GM12878 (cell line): ENCODE measurements around the gene TGFB1I1. TPM values are rescaled to one million over a fixed set of nuclear protein-coding genes. Genes with fewer than 3 reads are reported as not detected.

Source experiments
- ATAC-seq: fragments of 200-7000 bp; cut with Tn5 transposase; 3 replicates; pipeline ENCODE4 v1.9.1; 2020; ENCODE audit warnings: mild to moderate bottlenecking, moderate library complexity
- BruUV-seq: library from RNA; stranded (reverse); fragments of 400-500 nt; replicated peaks from 2 replicates; lab custom pipeline; 2021; lab: Mats Ljungman, UMichigan
- CTCF ChIA-PET: fragments of 300-600 bp; sonication (Branson Sonifier 250); formaldehyde crosslinking; extraction: SDS; loops from one replicate; lab custom pipeline; 2021; ENCODE audit warnings: inconsistent platforms; lab: Yijun Ruan, JAX
- POLR2A ChIA-PET: fragments of 350-600 bp; formaldehyde crosslinking; extraction: SDS; loops from one replicate; lab custom pipeline; 2021; ENCODE audit warnings: inconsistent platforms; lab: Charles Lee
- RAD21 ChIA-PET: fragments of 300-600 bp; sonication (Branson Sonifier 250); formaldehyde crosslinking; loops from one replicate; lab custom pipeline; 2023; ENCODE audit warnings: antibody characterized with exemption; ENCODE audit not compliant: unreplicated experiment; lab: Charles Lee
- SMC1A ChIA-PET: fragments of 300-600 bp; sonication (Branson Sonifier 250); formaldehyde crosslinking; loops from one replicate; lab custom pipeline; 2023; ENCODE audit not compliant: unreplicated experiment, uncharacterized antibody; lab: Charles Lee
- DNase-seq: peaks from one replicate; pipeline ENCODE4 v3.0.0-alpha.2; 2011; ENCODE audit warnings: low read depth, low spot score
- FAIRE-seq: peaks from 3 replicates; lab custom pipeline; 2011; peaks lifted over from hg19 to GRCh38; lab: Jason Lieb, UNC
- H2AFZ ChIP-seq: 2 replicates; pipeline ENCODE4 v1.6.0; 2011; ENCODE audit warnings: low read depth, low read length, control low read depth; ENCODE audit not compliant: control insufficient read depth
- H3K27ac ChIP-seq: 2 replicates; pipeline ENCODE4 v1.5.1; 2011; ENCODE audit warnings: control low read depth; ENCODE audit not compliant: control insufficient read depth, insufficient read depth
- H3K27me3 ChIP-seq, 2 experiments: replicated peaks in 1 of 2; 2 replicates each; pipeline versions ENCODE4 v1.6.0 to v1.6.1; 2011; ENCODE audit warnings: low read length in 1 of 2; ENCODE audit not compliant: control insufficient read depth in 2 of 2, insufficient read depth in 2 of 2
- H3K36me3 ChIP-seq, 2 experiments: 2 replicates each; pipeline ENCODE4 v1.5.1; 2011; ENCODE audit warnings: low read length in 1 of 2; ENCODE audit not compliant: control insufficient read depth in 2 of 2, insufficient read depth in 2 of 2
- H3K4me1 ChIP-seq: 2 replicates; pipeline ENCODE4 v1.6.1; 2011; ENCODE audit warnings: mild to moderate bottlenecking, low read length, moderate library complexity, mixed read lengths; ENCODE audit not compliant: control insufficient read depth, insufficient read depth
- H3K4me2 ChIP-seq: 2 replicates; pipeline ENCODE4 v1.6.0; 2011; ENCODE audit warnings: control low read depth; ENCODE audit not compliant: control insufficient read depth, insufficient read depth
- H3K4me3 ChIP-seq: fragments of 200-600 bp; sonication (generic); 2 replicates; pipeline ENCODE4 v1.5.1; 2016
- H3K79me2 ChIP-seq: 2 replicates; pipeline ENCODE4 v1.6.0; 2011; ENCODE audit warnings: low read length; ENCODE audit not compliant: control insufficient read depth, insufficient read depth
- H3K9ac ChIP-seq: 2 replicates; pipeline ENCODE4 v1.8.0; 2011; ENCODE audit warnings: low read length, control low read depth, mixed read lengths; ENCODE audit not compliant: control insufficient read depth, insufficient read depth
- H3K9me3 ChIP-seq: replicated peaks from 3 replicates; pipeline ENCODE4 v1.5.1; 2011; ENCODE audit warnings: mild to moderate bottlenecking, low read length; ENCODE audit not compliant: control insufficient read depth, insufficient read depth
- H4K20me1 ChIP-seq: 2 replicates; pipeline ENCODE4 v1.6.0; 2011; ENCODE audit not compliant: control insufficient read depth, insufficient read depth
- BRCA1 ChIP-seq: IDR thresholded peaks from 2 replicates; pipeline ENCODE4 v1.6.1; 2011; ENCODE audit warnings: low read depth, low read length, improper control_type of control experiment
- CTCF ChIP-seq, 3 experiments: IDR thresholded peaks in 2 of 3; conservative IDR thresholded peaks in 1 of 3; 2 replicates each; pipeline ENCODE4 v1.5.1; 2011; ENCODE audit warnings: low read depth in 3 of 3, low read length in 3 of 3, mild to moderate bottlenecking in 3 of 3, control low read depth in 2 of 3, moderate library complexity in 2 of 3, inconsistent platforms in 1 of 3, mixed read lengths in 1 of 3; ENCODE audit not compliant: control insufficient read depth in 2 of 3, insufficient read depth in 1 of 3; ENCODE audit errors: extremely low read depth in 1 of 3
- EGR1 ChIP-seq, 2 experiments: IDR thresholded peaks; 1 replicate in 1 of 2; 2 replicates in 1 of 2; pipeline ENCODE4 v1.6.1; 2011 to 2012; ENCODE audit warnings: low read depth in 2 of 2, low read length in 2 of 2, borderline replicate concordance in 1 of 2, mild to moderate bottlenecking in 1 of 2, moderate library complexity in 1 of 2
- HSF1 ChIP-seq: fragments of 150-350 bp; IDR thresholded peaks from 2 replicates; pipeline ENCODE4 v1.6.1; 2014; ENCODE audit warnings: mild to moderate bottlenecking, low read depth, low read length
- JUND ChIP-seq: IDR thresholded peaks from 2 replicates; pipeline ENCODE4 v1.6.1; 2012; ENCODE audit warnings: low read depth, mild to moderate bottlenecking, low read length, improper control_type of control experiment, moderate library complexity
- MLLT1 ChIP-seq: fragments of 450-650 bp; IDR thresholded peaks from 2 replicates; pipeline ENCODE4 v1.6.1; 2016; ENCODE audit warnings: mild to moderate bottlenecking
- MXI1 ChIP-seq: fragments of 150-350 bp; IDR thresholded peaks from 2 replicates; pipeline ENCODE4 v1.6.1; 2011; ENCODE audit warnings: low read depth, mild to moderate bottlenecking, inconsistent platforms, low read length, improper control_type of control experiment
- NFIC ChIP-seq: IDR thresholded peaks from 2 replicates; pipeline ENCODE4 v1.6.1; 2012; ENCODE audit warnings: low read depth, mild to moderate bottlenecking, inconsistent platforms, low read length, moderate library complexity
- NFYA ChIP-seq: IDR thresholded peaks from 2 replicates; pipeline ENCODE4 v1.6.1; 2011; ENCODE audit warnings: low read depth, mild to moderate bottlenecking, low read length, improper control_type of control experiment, borderline replicate concordance
- NR2C2 ChIP-seq: IDR thresholded peaks from 2 replicates; pipeline ENCODE4 v1.6.1; 2011; ENCODE audit warnings: borderline replicate concordance, low read depth; ENCODE audit not compliant: control insufficient read depth, insufficient read length
- NRF1 ChIP-seq: conservative IDR thresholded peaks from 2 replicates; pipeline ENCODE4 v1.6.1; 2011; ENCODE audit warnings: mild to moderate bottlenecking, low read depth, low read length, improper control_type of control experiment
- POLR2AphosphoS5 ChIP-seq: IDR thresholded peaks from 2 replicates; pipeline ENCODE4 v1.6.1; 2011; ENCODE audit warnings: mild to moderate bottlenecking, low read length, inconsistent platforms
- POU2F2 ChIP-seq: IDR thresholded peaks from 3 replicates; pipeline ENCODE4 v1.6.1; 2011; ENCODE audit warnings: low read depth, mild to moderate bottlenecking, low read length, borderline replicate concordance
- SIN3A ChIP-seq: IDR thresholded peaks from 2 replicates; pipeline ENCODE4 v1.6.1; 2012; ENCODE audit warnings: low read depth, low read length, improper control_type of control experiment
- SUZ12 ChIP-seq: fragments of 200-600 bp; sonication (generic); IDR thresholded peaks from one replicate; pipeline ENCODE4 v1.6.1; 2018; ENCODE audit warnings: antibody characterized with exemption, mild to moderate bottlenecking; ENCODE audit not compliant: unreplicated experiment
- TCF12 ChIP-seq: IDR thresholded peaks from 2 replicates; pipeline ENCODE4 v1.6.1; 2011; ENCODE audit warnings: low read depth, mild to moderate bottlenecking, low read length
- TCF7 ChIP-seq: IDR thresholded peaks from 2 replicates; pipeline ENCODE4 v1.6.1; 2014; ENCODE audit warnings: antibody characterized with exemption, borderline replicate concordance
- ZBED1 ChIP-seq: IDR thresholded peaks from 2 replicates; pipeline ENCODE4 v1.6.1; 2016; ENCODE audit warnings: borderline replicate concordance
- WGBS: methylation state at CpG from one replicate; pipeline ENCODE4 v1.1.6; 2016; ENCODE audit warnings: low lambda C conversion rate; ENCODE audit not compliant: insufficient replicate concordance, insufficient coverage; ENCODE audit errors: missing lambda C conversion rate; 5-methylcytosine and 5-hydroxymethylcytosine counted together
- in situ Hi-C: fragments of 300-500 bp; cut with MboI; formaldehyde crosslinking; loops from 9 replicates; pipeline ENCODE4 v1.14.3; 2018; ENCODE audit warnings: mixed read lengths
- intact Hi-C: fragments of 100-400 bp; cut with micrococcal nuclease; formaldehyde crosslinking; loops from one replicate; pipeline ENCODE4 v1.14.2; 2022; ENCODE audit not compliant: unreplicated experiment
- polyA plus RNA-seq, 11 experiments: library from polyadenylated mRNA; depleted of rRNA in 4 of 11; unstranded in 6 of 11; stranded (reverse) in 5 of 11; fragments of >200 nt; fragmentation: Nextera tagmentation in 4 of 11; fragmentation: Illumina TruSeq in 1 of 11; extraction: Ambion mirVana in 4 of 11; extraction: Trizol in 1 of 11; gene quantifications; 1 replicate in 1 of 11; 2 replicates in 10 of 11; pipeline versions ENCODE4 v1.2.1 to v1.2.3, GENCODE V29; 2011 to 2016; ENCODE audit warnings: inconsistent platforms in 2 of 11, missing spikeins in 2 of 11, low read depth in 1 of 11
- total RNA-seq, 4 experiments: library from RNA; depleted of rRNA in 3 of 4; stranded (reverse); fragments of >200 nt in 3 of 4; fragmentation: Illumina TruSeq in 1 of 4; extraction: Trizol in 1 of 4; gene quantifications; 2 replicates each; pipeline versions ENCODE4 v1.2.1 to v1.2.3, GENCODE V29; 2013 to 2021

Gene TGFB1I1
- total and polyA plus RNA-seq, 10 of the 15 experiments (the other 5 are each of a cell fraction or from before 2014, with no cell fraction given), result 0.13 to 2.3 (median 0.41) TPM; not detected in 2

- no peak for FAIRE-seq
- in situ Hi-C loops, result no loop called here
- Histone ChIP-seq H3K36me3 (no peaks in the 10 kb centered on the region), H3K27me3 (peaks cover 0 to 5% of the 10 kb centered on the region in 2 experiments; a peak in 3 of 4 replicates), H4K20me1 (no peaks in the 10 kb centered on the region), H3K4me1 (peaks cover 7% of the 10 kb centered on the region; the same call in 1 of the 2 replicates), H3K9ac (no peak overlapping the region), H2AFZ (no peak overlapping the region), H3K9me3 (no peaks in the 10 kb centered on the region), H3K4me3 (no peak overlapping the region), H3K79me2 (no peaks in the 10 kb centered on the region), H3K27ac (no peak overlapping the region), H3K4me2 (no peak overlapping the region; the same call in 1 of the 2 replicates)
- no TSS peak for BruUV-seq
- RAD21 ChIA-PET, result no interaction called here
- CTCF ChIA-PET, result interaction anchor here (1.8 kb wide), 1 partner anchor 12 kb away, joined by 6 read pairs; no protein-coding TSS in a partner anchor
- SMC1A ChIA-PET, result no interaction called here
- WGBS, result 64% methylated on average over 20 of the region's 20 CpGs
- ATAC-seq, result peak; percentile 32
- intact Hi-C loops, result no loop called here
- no peak for DNase-seq
- POLR2A ChIA-PET, result no interaction called here
- no peak; the same call in 1 of the 2 replicates for TF ChIP-seq MLLT1
- TF ChIP-seq EGR1 (IDR thresholded peaks at IDR 0.05; ENCODE audit: borderline replicate concordance in 1 of 2, low read depth in 2 of 2, low read length in 2 of 2), result no peak
- no peak for TF ChIP-seq POLR2AphosphoS5
- TF ChIP-seq POU2F2, result no peak
- TF ChIP-seq ZBED1, result no peak
- TF ChIP-seq NR2C2, result no peak
- TF ChIP-seq SUZ12, result no peak
- TF ChIP-seq BRCA1, result no peak
- no peak for TF ChIP-seq NFIC
- TF ChIP-seq TCF7, result no peak
- TF ChIP-seq TCF12, result no peak
- TF ChIP-seq HSF1, result no peak
- no peak for TF ChIP-seq SIN3A
- peak in 1 of 3 experiments; percentile 20; a peak in 1 of 6 replicates for TF ChIP-seq CTCF (IDR thresholded peaks at IDR 0.05 in 2 of 3, conservative IDR thresholded peaks at IDR 0.05 in 1 of 3; ENCODE audit: control insufficient read depth in 2 of 3, extremely low read depth in 1 of 3, insufficient read depth in 1 of 3, low read depth in 3 of 3, low read length in 3 of 3)
- TF ChIP-seq MXI1, result no peak
- no peak for TF ChIP-seq JUND
- TF ChIP-seq NRF1, result no peak
- no peak for TF ChIP-seq NFYA
These were observed 804 bp downstream of the TGFB1I1 start for GRCh38 chr16:31472709-31473203.
